ENCODE data around the gene SLC4A5.

SLC4A5 gene

GRCh38 chr2:74343316-74343715, at the start of gene SLC4A5:
SLC4A5 (minus strand) TSS chr2:74343416; CDS start chr2:74315023, 28,393 bp downstream.
- DNase-seq = no peak

- DNase-seq = no peak
Measured at GRCh38 chr2:74392449-74392743, 49.2 kb upstream of the SLC4A5 start.

GRCh38 chr2:74391580-74392448, 48.6 kb upstream of the SLC4A5 start:
- DNase-seq = peak; percentile 93

GRCh38 chr2:74391209-74391579, 48.0 kb upstream of the SLC4A5 start:
- DNase-seq = peak; percentile 23

- DNase-seq = peak; percentile 5
Measured at GRCh38 chr2:74390606-74391005, 47.4 kb upstream of the SLC4A5 start.

- DNase-seq = no peak
Measured at GRCh38 chr2:74387346-74387745, 44.1 kb upstream of the SLC4A5 start.

GRCh38 chr2:74385396-74385795, 42.2 kb upstream of the SLC4A5 start:
- no peak for DNase-seq

GRCh38 chr2:74384051-74384450, 40.8 kb upstream of the SLC4A5 start:
- no peak for DNase-seq

GRCh38 chr2:74383254-74383653, 40.0 kb upstream of the SLC4A5 start:
- DNase-seq = no peak

GRCh38 chr2:74381751-74382150, 38.5 kb upstream of the SLC4A5 start:
- no peak for DNase-seq

GRCh38 chr2:74379851-74380789, 36.9 kb upstream of the SLC4A5 start, which contains the start of gene DCTN1:
DCTN1 (minus strand) TSS chr2:74380311; CDS start chr2:74380037, 274 bp downstream.
- peak; percentile 11 for DNase-seq

- no peak for DNase-seq
Measured at GRCh38 chr2:74378007-74378406, 34.8 kb upstream of the SLC4A5 start.

- no peak for DNase-seq
Measured at GRCh38 chr2:74375838-74376237, 32.6 kb upstream of the SLC4A5 start.

GRCh38 chr2:74374509-74375205, 31.4 kb upstream of the SLC4A5 start:
- DNase-seq = peak; percentile 93

GRCh38 chr2:74373985-74374384, 30.8 kb upstream of the SLC4A5 start:
- peak; percentile 15 for DNase-seq

- DNase-seq = peak; percentile 26
Measured at GRCh38 chr2:74373221-74373676, 30.0 kb upstream of the SLC4A5 start.

GRCh38 chr2:74372674-74373073, 29.5 kb upstream of the SLC4A5 start:
- DNase-seq = no peak

- DNase-seq = no peak
Measured at GRCh38 chr2:74371421-74371820, 28.2 kb upstream of the SLC4A5 start.

- no peak for DNase-seq
Measured at GRCh38 chr2:74369976-74370375, 26.8 kb upstream of the SLC4A5 start.

GRCh38 chr2:74368499-74368898, 25.3 kb upstream of the SLC4A5 start:
- no peak for DNase-seq

- DNase-seq = no peak
Measured at GRCh38 chr2:74367789-74368188, 24.6 kb upstream of the SLC4A5 start.

- DNase-seq = no peak
Measured at GRCh38 chr2:74366036-74366435, 22.8 kb upstream of the SLC4A5 start.
